Measurements from ENCODE around the gene PRDM16. TPM values are rescaled to one million over a fixed set of nuclear protein-coding genes. Genes with fewer than 3 reads are reported as not detected.

The PRDM16 gene
- total RNA-seq, 1 experiment from 2014 or later = 22.3 TPM

- no peaks in the 10 kb centered on the region for H3K9me3 ChIP-seq (ENCODE audit: control insufficient read depth, insufficient read depth, low read depth, low read length)
- H3K4me3 ChIP-seq (ENCODE audit: low read depth in 2 of 2, low read length in 2 of 2) = no peak overlapping the region
- no peaks in the 10 kb centered on the region for H3K27me3 ChIP-seq (ENCODE audit: control insufficient read depth, insufficient read depth, low read length)
- peaks cover 4% of the 10 kb centered on the region for H3K4me1 ChIP-seq (ENCODE audit: control insufficient read depth, insufficient read depth, low read length)
- DNase-seq (ENCODE audit: low read depth, low spot score) = no peak
- no TSS peak for BruUV-seq (replicated peaks)
- H3K27ac ChIP-seq (ENCODE audit: low read length) = no peak overlapping the region
- in situ Hi-C loops (cut with HindIII; ENCODE audit: low pct_unique_long_range_greater_than_20kb, low sequenced_read_pairs) = no loop called here
- intact Hi-C loops (cut with micrococcal nuclease; ENCODE audit: unreplicated experiment) = no loop called here
- no peaks in the 10 kb centered on the region for H3K36me3 ChIP-seq (ENCODE audit: control insufficient read depth, insufficient read depth, low read length)
- no peak for TF ChIP-seq SIN3A (IDR thresholded peaks at IDR 0.05; ENCODE audit: borderline replicate concordance, insufficient read depth, low read depth, low read length)
- TF ChIP-seq, protein P1, sequence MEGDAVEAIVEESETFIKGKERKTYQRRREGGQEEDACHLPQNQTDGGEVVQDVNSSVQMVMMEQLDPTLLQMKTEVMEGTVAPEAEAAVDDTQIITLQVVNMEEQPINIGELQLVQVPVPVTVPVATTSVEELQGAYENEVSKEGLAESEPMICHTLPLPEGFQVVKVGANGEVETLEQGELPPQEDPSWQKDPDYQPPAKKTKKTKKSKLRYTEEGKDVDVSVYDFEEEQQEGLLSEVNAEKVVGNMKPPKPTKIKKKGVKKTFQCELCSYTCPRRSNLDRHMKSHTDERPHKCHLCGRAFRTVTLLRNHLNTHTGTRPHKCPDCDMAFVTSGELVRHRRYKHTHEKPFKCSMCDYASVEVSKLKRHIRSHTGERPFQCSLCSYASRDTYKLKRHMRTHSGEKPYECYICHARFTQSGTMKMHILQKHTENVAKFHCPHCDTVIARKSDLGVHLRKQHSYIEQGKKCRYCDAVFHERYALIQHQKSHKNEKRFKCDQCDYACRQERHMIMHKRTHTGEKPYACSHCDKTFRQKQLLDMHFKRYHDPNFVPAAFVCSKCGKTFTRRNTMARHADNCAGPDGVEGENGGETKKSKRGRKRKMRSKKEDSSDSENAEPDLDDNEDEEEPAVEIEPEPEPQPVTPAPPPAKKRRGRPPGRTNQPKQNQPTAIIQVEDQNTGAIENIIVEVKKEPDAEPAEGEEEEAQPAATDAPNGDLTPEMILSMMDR (IDR thresholded peaks at IDR 0.05) = no peak
- TF ChIP-seq REST (IDR thresholded peaks at IDR 0.05; ENCODE audit: insufficient read depth in 1 of 2, low read depth in 2 of 2, low read length in 1 of 2) = no peak
- TF ChIP-seq POLR2AphosphoS5 (IDR thresholded peaks at IDR 0.05; ENCODE audit: low read depth, low read length) = no peak
- no peak for TF ChIP-seq TCF7L2 (IDR thresholded peaks at IDR 0.05; ENCODE audit: low read depth, low read length)
- no peak for ATAC-seq
- POLR2A ChIA-PET = no interaction called here
- CTCF ChIA-PET = no interaction called here
Measured at GRCh38 chr1:3229081-3229725, 160.2 kb downstream of the PRDM16 start.

- H3K9me3 ChIP-seq (ENCODE audit: control insufficient read depth, insufficient read depth, low read depth, low read length) = no peaks in the 10 kb centered on the region
- no peak for TF ChIP-seq POLR2AphosphoS5 (IDR thresholded peaks at IDR 0.05; ENCODE audit: low read depth, low read length)
- TF ChIP-seq SIN3A (IDR thresholded peaks at IDR 0.05; ENCODE audit: borderline replicate concordance, insufficient read depth, low read depth, low read length) = no peak
- TF ChIP-seq REST (IDR thresholded peaks at IDR 0.05; ENCODE audit: insufficient read depth in 1 of 2, low read depth in 2 of 2, low read length in 1 of 2) = no peak
- TF ChIP-seq TCF7L2 (IDR thresholded peaks at IDR 0.05; ENCODE audit: low read depth, low read length) = no peak
- TF ChIP-seq, protein P1 (IDR thresholded peaks at IDR 0.05) = no peak
- BruUV-seq (replicated peaks) = no TSS peak
- H3K27me3 ChIP-seq (ENCODE audit: control insufficient read depth, insufficient read depth, low read length) = no peaks in the 10 kb centered on the region
- in situ Hi-C loops (cut with HindIII; ENCODE audit: low pct_unique_long_range_greater_than_20kb, low sequenced_read_pairs) (no loop called here), intact Hi-C loops (cut with micrococcal nuclease; ENCODE audit: unreplicated experiment) (no loop called here)
- ChIA-PET POLR2A (no interaction called here), CTCF (no interaction called here)
- H3K4me1 ChIP-seq (ENCODE audit: control insufficient read depth, insufficient read depth, low read length) = peaks cover 4% of the 10 kb centered on the region
- DNase-seq (ENCODE audit: low read depth, low spot score) (no peak), ATAC-seq (no peak)
- H3K36me3 ChIP-seq (ENCODE audit: control insufficient read depth, insufficient read depth, low read length) = no peaks in the 10 kb centered on the region
- no peak overlapping the region for H3K4me3 ChIP-seq (ENCODE audit: low read depth in 2 of 2, low read length in 2 of 2)
- no peak overlapping the region for H3K27ac ChIP-seq (ENCODE audit: low read length)
Measured at GRCh38 chr1:3230553-3230952, 161.6 kb downstream of the PRDM16 start.
